Pulmonary artery endothelial cell (primary cell): ENCODE results near the gene SMYD2. TPM values are rescaled to one million over a fixed set of nuclear protein-coding genes. Genes with fewer than 3 reads are reported as not detected.

Experiments used
- DNase-seq: peaks from one replicate; pipeline ENCODE4 v3.0.0-alpha.2; 2011; ENCODE audit warnings: low read depth, low spot score
- total RNA-seq: library from RNA; depleted of rRNA; stranded (reverse); fragments of >200 nt; gene quantifications from 2 replicates; pipeline ENCODE4 v1.2.3, GENCODE V29; 2014

Gene SMYD2
- total RNA-seq, 1 donor from 2014 or later, result 24.5 TPM

DNA sequence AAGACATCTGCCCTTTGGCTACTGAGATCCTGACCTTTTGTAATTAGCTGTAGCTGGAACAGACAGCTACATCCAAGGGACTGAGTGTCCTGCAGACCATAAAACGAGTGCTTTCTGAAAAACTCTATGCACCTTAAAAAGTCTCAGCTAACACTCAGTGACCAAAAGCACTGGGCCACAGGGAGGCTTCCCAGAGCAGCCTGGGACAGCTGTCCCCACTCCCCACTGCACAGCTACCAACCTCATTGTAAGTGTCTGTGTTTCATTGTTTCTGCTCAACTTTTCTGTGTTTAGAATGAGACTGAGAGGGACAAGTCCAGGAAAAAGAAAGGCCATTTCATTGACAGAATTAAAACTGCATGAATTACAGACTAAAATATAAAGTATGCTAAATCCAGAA is 80.7 kb downstream of the SMYD2 start:
- no peak for DNase-seq

DNA sequence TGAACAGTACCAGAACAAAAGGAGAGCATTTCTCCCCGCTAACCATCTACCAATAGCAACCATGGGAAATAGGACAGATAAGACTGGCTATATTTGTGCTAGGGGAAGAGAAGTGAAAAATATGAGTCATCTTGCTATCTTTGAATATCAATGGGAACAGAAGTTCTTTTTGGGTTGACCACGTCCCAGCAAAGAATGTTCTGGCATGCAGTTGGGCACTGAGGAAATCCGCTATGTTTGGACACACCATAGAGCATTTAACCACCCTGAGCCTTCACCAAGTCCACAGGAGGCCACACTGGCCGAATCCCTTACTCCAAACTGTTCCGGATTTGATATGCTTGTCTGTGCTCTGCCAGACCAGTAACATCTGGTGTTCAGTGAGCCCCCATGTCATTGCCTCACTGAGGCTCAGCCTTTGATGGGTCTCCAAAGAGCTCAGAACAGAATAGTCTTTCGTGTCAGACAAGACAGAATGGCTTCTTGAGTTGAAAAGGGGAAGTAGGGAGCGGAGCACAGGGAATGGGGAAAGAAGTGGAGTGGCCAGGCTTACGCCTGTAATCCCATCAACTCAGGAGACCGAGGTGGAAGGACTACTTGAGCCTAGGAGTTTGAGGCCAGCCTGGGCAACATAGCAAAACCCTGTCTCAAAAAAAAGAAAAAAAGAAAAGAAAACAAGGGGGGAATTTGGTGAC is 81.4 kb downstream of the SMYD2 start:
- peak; percentile 48 for DNase-seq

DNA sequence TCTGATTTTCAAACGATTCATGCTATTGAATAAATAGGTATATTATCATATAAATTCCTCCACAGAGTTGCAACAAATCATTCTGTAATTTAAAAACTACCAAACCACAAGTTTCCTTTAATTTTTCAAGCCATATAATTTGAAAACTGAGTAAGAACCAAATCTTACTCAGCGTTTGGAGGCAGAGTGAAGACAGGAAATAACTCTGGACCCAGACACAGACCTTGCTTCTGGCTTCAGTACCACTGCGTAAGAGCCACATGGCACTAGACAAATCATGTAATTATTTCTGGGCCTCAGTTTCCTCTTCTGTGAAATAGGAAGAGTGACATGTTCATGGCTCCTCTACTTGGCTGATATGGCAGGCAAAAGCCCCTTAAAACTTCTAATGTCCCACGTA is 82.4 kb downstream of the SMYD2 start:
- DNase-seq, result no peak

DNA sequence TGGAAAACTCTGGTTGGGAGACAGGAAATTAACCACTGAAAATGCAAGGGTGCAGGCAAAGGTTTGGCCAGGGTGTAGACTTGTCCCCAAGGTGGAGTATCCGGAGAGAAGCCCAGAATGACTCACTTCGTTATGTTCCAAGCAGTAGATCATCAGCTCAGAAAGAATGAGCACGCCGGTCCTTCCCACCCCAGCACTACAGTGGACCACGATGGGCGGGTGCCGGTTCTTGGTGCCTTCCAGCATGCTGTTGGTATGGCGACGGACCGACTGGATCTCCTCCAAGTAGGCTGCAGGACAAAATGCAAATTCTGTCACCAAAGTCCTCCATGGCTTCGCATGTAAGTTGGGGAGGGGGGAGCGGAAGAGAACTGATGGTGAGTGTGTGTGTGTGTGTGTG is 83.4 kb downstream of the SMYD2 start:
- no peak for DNase-seq

DNA sequence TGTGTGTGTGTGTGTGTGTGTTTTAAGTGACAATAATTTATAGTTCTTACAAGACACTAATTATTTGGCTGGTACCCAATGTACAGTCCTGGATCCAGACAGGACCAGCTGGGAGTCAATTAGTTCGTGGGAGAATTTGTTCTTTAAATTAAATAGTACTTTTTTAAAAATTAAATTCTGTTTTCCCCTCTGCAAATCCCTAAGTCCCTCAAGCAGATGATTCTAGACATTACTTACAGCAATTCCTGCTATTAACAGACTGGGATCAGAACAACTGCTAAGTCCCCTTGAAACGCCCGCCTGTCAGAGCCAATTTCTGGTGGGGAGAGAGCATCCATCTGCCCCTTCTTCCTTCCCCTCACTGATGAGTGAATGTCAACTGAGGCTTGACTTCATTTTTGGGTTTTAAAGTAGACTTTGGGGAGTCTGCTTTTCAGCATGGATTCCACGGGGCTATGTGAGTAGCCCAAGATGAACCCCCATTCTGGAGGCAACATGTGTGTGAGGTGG is 83.9 kb downstream of the SMYD2 start:
- DNase-seq, result no peak

DNA sequence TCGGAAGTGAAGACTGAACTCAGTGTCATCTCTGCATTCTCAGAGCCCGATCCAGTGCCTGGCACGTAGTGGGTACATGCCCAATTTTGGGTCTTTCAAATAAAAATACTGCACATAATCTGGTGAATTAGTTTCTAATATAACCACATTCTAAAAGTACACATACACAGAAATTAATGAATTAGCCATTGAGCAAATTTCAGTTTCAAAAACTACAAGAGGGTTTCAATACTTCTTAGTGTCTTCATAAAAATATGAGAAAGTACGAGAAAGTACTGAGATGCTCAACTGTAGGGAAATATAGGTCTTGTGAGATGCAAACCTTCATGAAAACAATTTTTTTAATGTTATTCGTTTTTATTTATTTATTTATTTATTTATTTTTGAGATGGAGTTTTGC is 86.9 kb downstream of the SMYD2 start:
- DNase-seq, result no peak

DNA sequence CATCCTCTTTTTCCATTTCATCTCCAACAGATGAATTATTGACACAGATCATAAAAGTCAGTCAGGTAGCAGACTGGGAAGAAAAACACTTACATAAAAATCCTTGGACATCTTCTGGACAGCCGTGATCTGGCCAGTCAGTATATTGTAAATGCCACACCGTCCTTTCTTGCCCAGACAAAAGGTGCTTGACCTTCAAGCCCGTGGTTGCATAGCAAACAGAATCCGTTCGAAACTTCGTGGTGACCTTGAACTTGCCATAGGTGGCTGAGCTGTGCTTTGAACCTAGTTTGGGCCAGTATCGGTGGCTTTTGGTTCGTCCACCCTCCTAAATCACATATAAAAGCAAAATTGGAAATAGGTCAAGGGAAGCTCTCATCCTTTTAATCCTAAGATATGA is 88.4 kb downstream of the SMYD2 start:
- DNase-seq, result no peak

DNA sequence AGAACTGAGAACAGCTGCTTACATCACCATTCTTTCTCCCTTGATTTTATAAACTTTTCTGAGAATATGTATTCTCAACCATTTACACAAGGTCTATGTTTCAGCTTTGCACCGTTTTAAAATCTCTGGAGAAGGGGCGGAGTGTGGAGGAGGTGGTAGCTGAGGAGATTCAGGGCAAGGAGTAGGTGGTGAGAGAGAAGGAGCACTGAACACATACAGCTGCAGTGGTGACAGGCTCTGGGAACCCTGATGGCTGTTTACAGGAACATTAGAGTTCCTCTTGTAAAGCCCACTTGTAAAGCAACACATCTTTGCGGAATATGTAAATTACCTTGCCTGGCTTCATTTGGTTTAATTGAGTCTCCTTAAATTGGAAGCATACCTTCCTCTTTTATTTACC is 89.7 kb downstream of the SMYD2 start:
- no peak for DNase-seq

DNA sequence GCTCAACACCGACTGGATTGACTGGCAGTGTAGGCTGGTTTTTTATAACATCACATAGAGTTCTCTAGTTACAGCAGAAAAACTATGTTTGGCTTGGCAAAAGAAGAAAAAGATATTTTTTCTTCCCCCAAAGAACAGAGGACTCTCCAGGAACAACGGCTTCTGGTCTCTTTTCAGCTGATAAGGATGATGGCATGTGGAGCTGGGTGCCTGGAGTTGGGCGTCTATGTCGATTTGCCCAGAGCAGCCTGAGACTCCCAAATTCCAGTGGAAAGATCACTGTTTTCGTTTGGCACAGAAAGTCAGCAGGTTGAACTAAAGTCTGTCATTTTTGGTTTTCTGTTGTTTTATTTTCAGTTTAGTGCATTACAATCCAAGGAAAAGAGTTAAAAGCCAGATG is 91.1 kb downstream of the SMYD2 start:
- no peak for DNase-seq

DNA sequence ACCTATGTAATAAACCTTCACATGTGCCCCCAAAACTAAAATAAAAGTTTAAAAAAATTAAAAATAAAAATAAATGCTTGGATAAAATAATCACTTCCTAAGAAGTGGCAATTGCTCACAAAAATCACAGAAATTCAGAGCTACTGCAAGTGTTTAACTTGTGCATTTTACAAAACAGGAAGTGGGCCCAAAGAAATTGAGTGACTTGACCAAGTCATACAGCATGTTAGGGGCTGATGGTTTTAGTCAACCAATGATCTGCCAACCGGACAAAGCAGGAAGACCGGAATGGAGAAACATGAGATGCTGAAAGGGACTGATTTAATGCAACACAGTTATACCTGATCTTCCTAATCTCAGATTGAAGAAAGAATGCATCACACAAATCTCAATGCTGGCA is 96.5 kb downstream of the SMYD2 start:
- no peak for DNase-seq

DNA sequence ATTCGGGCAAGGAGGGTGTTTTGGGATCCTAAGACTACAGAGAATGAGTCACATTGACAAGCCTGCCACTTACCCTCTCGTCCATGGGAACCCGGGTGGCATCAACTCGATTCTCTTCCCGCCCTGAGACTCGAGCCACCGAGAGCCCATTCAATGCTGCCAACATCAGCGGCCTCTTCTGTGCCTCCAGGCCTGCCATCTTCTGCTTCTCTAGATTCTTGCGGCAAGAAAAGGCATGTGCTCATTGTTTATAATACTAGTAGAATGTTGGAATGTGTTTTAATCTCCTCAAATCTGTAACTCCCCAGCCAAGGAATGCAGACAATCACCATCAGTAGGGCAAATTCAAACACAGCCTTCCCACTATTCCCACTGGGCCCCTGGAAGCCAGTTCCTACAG is 96.9 kb downstream of the SMYD2 start:
- DNase-seq, result no peak

DNA sequence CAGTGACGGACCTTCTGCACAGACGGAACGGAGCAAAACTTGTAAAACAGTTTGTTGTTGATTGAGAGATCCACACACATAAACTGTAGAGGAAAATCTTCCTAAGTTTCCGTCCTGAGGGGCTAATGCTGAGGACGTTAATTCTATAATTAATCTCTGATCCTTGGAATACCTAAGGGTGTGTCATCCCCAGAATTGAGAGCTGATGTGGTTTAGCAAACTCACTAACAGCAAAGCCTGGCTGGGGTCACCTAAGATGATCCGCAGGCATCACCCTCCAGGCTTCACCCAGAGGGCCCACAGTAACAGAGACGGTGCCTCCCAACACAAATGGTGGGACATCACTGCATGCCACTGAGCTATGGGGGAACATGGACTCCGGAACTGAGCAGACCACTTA is 97.5 kb downstream of the SMYD2 start:
- DNase-seq, result no peak

DNA sequence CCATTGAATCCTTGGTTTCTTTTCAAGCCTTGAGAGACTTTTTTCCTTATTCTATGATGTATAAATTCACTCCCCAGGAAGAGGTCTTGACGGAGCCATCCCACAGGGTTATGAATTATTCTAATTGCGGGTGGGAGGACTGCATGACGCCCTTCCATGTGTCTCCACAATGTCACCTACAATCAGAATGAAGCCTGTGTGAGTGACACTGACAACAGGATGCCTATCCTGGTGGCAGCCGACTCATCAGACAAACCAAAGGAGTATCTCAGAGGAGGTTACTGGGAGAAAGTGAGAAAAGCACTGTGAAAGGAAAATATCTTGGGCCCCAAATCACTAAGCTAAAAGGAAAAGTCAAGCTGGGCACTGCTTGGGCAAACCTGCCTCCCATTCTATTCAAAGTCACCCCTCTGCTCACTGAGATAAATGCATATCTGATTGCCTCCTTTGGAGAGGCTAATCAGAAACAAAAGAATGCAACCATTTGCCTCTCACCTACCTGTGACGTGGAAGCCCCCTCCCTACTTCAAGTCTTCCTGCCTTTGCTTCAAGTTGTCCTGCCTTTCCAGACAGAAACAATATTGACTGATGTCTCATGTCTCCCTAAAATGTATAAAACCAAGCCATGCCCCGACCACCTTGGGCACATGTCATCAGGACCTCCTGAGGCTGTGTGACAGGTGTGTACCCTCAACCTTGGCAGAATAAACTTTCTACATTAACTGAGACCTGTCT is 98.4 kb downstream of the SMYD2 start:
- no peak for DNase-seq

DNA sequence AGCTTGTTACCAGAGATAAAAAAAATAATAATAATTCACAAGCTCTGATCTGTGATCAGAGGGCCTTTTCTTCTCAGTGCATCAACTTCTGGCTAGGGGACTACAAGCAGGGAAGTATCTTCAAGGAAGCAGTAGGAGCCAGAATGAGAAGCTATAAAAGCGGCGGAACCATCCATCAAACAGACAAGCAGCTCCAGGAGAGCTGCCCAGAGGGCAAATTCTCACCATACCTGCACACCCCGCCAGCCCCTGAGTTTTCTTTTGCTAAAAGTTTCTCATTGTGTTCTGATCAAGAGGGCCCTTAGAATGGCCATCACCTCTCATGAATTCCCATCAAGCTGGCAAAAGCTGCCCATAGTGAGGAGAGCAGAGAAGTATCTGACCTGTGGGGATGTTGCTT is 99.4 kb downstream of the SMYD2 start:
- no peak for DNase-seq

DNA sequence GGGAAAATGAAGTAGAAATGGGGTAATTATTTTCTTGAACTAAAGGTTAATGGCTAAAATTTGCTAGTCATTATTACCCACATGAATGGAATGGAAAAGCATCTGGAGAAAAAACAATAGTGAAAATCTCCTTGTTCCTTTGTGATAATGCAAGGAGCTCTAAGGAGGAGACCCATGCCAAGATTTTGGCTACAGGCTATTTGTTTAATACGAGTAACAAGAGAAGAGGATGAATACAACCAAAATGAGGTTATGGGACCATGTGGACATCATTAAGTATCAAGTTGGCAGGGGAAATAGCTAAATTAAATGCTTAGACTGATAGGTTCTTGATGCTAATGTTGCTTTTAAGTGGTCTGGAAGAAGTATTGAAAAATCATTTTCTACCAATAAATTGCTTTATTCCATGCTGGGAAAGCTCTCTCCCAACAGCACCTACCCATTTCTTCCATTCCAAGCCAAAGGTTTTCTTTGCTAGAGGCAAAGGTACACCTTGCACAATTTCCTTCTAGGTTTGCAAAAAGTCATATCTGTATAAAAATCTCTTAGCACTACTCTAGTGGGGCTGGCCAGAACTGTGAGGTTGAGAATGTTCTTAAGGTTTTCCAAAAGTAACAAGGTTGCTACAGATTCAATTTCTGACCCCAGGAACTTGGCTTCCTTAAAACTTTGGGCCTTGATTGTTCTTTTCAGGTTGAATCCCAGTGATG is 100.2 kb downstream of the SMYD2 start:
- DNase-seq, result no peak

DNA sequence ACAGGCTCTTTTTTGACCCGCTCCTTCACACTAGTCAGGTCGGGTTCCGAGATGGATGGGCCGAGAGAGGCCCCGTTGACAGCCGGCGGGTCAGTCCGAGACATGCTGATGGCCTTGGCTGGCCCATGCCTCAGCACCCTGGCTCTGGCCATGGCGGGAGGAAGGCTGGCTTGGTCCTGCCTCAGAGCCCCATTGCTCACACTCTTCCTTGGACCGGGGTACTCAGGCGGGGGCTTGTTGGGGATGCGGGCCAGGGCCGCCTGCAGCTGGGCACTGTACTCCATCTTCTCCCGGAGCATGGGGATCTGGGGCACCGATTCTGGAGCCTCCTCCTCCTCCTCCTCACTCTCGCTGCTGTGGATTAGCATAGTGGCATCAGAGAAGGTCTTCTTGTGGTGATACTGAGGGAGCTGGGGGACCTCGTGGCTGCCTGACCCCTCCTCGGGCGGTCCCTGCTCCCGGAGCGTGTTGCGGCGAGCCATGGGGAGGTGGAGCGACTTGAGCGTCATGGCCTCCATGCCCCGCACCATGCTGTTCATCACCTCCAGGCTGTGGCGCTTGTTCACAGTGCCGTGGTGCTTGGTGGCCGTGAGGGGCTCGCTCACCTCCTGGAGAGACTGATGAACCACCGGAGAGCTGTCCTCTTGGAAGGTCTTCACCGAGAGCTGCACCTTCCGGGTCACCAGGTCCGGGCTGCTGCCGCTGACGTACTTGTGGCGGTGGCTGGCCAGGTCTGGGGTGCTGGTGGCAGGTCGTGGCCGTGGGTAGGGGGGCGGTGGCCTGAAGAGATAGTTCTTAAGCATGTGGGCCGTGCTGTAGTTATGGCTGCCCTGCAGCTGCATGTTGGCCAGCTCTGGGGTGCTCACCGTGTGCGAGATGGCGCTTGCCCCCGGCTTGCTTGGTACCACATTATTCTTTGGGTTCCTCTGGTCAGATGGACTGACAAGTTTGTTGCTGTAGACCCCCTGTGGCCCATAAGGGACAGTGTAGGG is 102.7 kb downstream of the SMYD2 start:
- no peak for DNase-seq

DNA sequence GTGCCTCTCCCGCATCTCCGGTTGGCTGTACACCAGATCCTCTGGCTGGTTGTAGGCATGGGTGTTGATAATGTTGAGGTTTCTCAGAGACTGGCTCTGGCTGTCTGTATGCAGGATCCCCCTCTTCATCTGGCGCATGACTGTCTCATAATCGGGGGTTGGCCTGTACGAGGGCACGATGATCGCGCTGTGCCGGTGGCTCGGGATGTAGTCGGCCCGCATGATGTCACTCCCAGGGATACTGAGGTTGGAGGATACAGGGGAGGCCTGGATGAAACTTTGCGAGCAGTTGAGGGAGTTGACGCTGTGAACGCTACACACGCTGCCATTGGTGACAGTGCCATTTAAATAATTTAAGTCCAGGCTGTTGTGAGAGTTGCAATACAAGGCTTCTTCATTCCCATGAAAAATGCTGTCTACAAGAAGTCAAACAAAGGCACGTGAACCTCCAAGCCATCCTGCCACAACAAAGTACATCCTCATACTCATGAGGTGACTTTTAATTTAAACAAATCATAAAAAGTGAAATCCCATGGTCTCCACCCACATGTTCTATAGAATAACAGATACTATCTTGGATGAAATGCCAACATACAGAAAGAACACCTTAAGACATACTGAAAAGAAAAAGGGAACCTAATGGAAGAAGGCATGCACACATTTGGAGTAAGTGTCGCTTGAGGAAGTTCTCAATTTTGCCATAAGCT is 103.6 kb downstream of the SMYD2 start:
- DNase-seq, result no peak

DNA sequence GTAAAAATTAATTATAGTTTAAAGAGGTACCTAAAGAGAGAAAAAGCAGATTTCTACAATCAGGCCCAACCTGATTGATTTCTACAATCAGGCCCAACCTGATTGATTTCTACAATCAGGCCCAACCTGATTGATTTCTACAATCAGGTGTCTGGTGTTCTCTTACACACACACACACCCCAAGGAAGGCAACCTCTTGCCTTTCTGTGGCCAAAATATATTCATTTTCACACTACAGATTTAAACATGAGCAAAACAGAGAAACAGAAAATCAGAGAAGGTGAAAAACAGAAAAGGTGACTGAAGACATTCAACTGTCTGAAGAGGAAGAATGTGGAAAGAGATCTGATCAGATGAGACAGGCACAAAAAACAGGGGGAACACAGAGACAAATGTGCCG is 104.5 kb downstream of the SMYD2 start:
- DNase-seq, result no peak

DNA sequence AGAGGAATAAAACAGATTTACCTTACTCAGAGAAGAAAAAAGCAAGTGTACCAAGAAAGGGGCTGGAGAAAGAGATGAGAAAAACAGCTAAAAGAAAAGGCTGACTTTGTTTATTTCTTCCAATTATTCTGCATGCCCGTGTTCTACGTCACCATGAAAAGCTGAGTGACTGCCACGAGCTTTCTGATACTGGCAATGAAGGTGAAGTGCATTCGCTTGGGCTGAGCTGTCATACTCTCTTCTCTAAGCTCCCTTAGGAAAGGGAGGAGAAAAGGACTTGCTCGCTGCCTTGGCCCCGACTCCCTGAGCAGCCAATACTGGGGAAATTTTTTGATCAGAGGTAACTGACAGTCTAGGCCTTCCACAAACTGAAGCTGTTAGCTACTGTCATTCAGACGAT is 105.4 kb downstream of the SMYD2 start:
- no peak for DNase-seq
